Ascending aorta (tissue), 2 donors: ENCODE results near the gene SRSF5. TPM values are rescaled to one million over a fixed set of nuclear protein-coding genes. Genes with fewer than 3 reads are reported as not detected.
"Not testable (repeated sequence)": the region's sequence is repeated elsewhere in the genome, so short reads cannot be mapped to it uniquely, and the experiment has no call there.

Experiments used
- DNase-seq, 2 donors: peaks; one replicate each; pipeline ENCODE4 v3.0.0-alpha.2; 2019; ENCODE audit warnings: low spot score in 2 of 2
- H3K27ac ChIP-seq, 2 donors: fragments of 200-600 bp; sonication (generic); one replicate each; pipeline ENCODE4 v1.5.1; 2016 to 2017; ENCODE audit warnings: mild to moderate bottlenecking in 1 of 2
- H3K27me3 ChIP-seq: fragments of 200-600 bp; sonication (generic); one replicate; pipeline ENCODE4 v1.5.1; 2017
- H3K36me3 ChIP-seq, 2 donors: fragments of 200-600 bp; sonication (generic); one replicate each; pipeline ENCODE4 v1.5.1; 2016
- H3K4me1 ChIP-seq, 2 donors: fragments of 200-600 bp; sonication (generic); one replicate each; pipeline ENCODE4 v1.5.1; 2016 to 2017; ENCODE audit warnings: mild to moderate bottlenecking in 1 of 2
- H3K4me3 ChIP-seq, 2 donors: fragments of 200-600 bp; sonication (generic); one replicate each; pipeline ENCODE4 v1.5.1; 2016 to 2017; ENCODE audit warnings: mild to moderate bottlenecking in 1 of 2
- H3K9me3 ChIP-seq, 2 donors: fragments of 200-600 bp; sonication (generic); one replicate each; pipeline ENCODE4 v1.5.1; 2016
- CTCF ChIP-seq, 3 experiments: fragments of 200-600 bp in 2 of 3; fragments of 450-650 bp in 1 of 3; sonication (generic) in 2 of 3; IDR thresholded peaks; one replicate each; pipeline ENCODE4 v1.5.1; 2016 to 2019; ENCODE audit warnings: antibody characterized with exemption in 3 of 3, mild to moderate bottlenecking in 1 of 3, moderate library complexity in 1 of 3
- intact Hi-C: fragments of 100-400 bp; cut with DNase I; formaldehyde crosslinking; loops from one replicate; pipeline ENCODE4 v1.15.1; 2023
- total RNA-seq: library from RNA; depleted of rRNA; stranded (reverse); fragments of >200 nt; gene quantifications from one replicate; pipeline ENCODE4 v1.1.0, GENCODE V29; 2016

SRSF5 gene
- total RNA-seq, 1 donor from 2014 or later = 113 TPM

- Histone ChIP-seq H3K27ac (no peak overlapping the region), H3K4me3 (no peak overlapping the region), H3K27me3 (no peaks in the 10 kb centered on the region), H3K36me3 (no peaks in the 10 kb centered on the region), H3K9me3 (no peaks in the 10 kb centered on the region), H3K4me1 (no peaks in the 10 kb centered on the region)
- intact Hi-C loops = no loop called here
- no peak for DNase-seq
- TF ChIP-seq CTCF (IDR thresholded peaks at IDR 0.05) = no peak
These were observed 44.4 kb downstream of the SRSF5 start for GRCh38 chr14:69811227-69811867.

- intact Hi-C loops = no loop called here
- no peaks in the 10 kb centered on the region for H3K36me3 ChIP-seq
- no peak for DNase-seq
- no peaks in the 10 kb centered on the region for H3K4me1 ChIP-seq
- no peaks in the 10 kb centered on the region for H3K9me3 ChIP-seq
- no peak for TF ChIP-seq CTCF (IDR thresholded peaks at IDR 0.05)
- no peak overlapping the region for H3K4me3 ChIP-seq
- H3K27me3 ChIP-seq = no peaks in the 10 kb centered on the region
- no peak overlapping the region for H3K27ac ChIP-seq
These were observed 44.9 kb downstream of the SRSF5 start for GRCh38 chr14:69811868-69812252.

DNA sequence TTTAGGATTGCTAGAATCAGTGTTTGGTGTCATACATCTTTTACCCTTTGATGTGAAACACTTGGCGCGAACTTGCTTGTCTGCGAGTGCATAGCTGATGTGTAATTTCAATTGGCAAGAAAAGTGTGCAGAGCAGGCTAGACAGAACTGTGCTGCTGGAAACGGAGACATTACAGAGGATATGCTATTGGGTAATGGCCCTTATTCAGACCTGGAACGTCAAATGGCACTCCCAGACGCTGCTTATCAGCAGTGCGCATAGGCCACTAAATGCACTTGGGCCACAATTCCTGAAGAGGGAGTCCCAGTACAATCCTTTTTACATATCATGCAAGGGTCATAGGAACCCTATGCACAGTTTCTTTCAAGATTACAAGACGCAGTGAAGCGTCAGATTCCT lies 45.8 kb downstream of the SRSF5 start:
- Histone ChIP-seq H3K4me3 (no peak overlapping the region), H3K27ac (no peak overlapping the region), H3K9me3 (no peaks in the 10 kb centered on the region), H3K27me3 (no peaks in the 10 kb centered on the region), H3K4me1 (no peaks in the 10 kb centered on the region), H3K36me3 (no peaks in the 10 kb centered on the region)
- TF ChIP-seq CTCF (IDR thresholded peaks at IDR 0.05) = no peak
- no peak for DNase-seq
- intact Hi-C loops = no loop called here

DNA sequence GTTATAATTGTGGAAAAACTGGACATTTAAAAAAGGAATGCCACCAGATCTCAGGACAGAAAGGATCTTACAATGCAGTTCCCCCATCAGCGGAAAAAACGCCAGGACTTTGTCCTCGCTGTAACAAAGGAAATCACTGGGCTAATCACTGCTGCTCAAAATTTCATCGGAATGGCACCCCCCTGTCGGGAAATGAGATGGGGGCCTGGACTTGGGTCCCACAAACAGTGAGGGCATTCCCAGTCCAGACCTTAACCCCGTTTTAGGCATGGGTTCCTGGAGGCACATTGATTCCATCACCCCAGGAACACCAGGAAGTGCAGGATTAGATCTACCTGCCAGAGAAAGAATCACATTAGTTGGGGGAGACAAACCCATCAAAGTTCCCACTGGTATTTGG lies 46.4 kb downstream of the SRSF5 start:
- H3K4me1 ChIP-seq, H3K36me3 ChIP-seq, H3K27me3 ChIP-seq, H3K27ac ChIP-seq, H3K9me3 ChIP-seq, intact Hi-C loops, H3K4me3 ChIP-seq, DNase-seq: not testable (repeated sequence)

DNA sequence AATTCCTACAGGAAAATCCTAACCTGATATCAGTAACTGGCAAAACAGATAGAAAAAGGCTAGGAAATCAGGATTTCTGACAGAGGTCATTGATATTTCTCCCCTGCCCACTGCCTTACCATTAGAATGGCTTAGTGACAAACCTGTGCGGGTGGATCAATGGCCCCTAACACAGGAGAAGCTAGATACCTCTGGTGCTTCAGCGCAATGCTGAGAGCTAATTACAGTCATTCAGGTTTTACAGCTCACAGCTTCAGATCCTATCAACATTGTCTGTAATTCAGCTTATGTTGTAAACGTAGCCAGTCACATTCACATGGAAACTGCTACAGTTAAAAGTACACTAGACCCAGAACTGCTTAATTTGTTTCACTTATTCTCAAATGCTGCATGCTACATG lies 47.5 kb downstream of the SRSF5 start:
- H3K27me3 ChIP-seq = no peaks in the 10 kb centered on the region
- H3K9me3 ChIP-seq = no peaks in the 10 kb centered on the region
- H3K27ac ChIP-seq = no peak overlapping the region
- H3K4me1 ChIP-seq = no peaks in the 10 kb centered on the region
- H3K36me3 ChIP-seq = no peaks in the 10 kb centered on the region
- TF ChIP-seq CTCF (IDR thresholded peaks at IDR 0.05) = no peak
- H3K4me3 ChIP-seq = no peak overlapping the region
- no peak for DNase-seq
- intact Hi-C loops = no loop called here

GRCh38 chr14:69815556-69815955 lies 48.6 kb downstream of the SRSF5 start:
- Histone ChIP-seq H3K4me1 (no peaks in the 10 kb centered on the region), H3K27ac (no peak overlapping the region), H3K4me3 (no peak overlapping the region), H3K36me3 (no peaks in the 10 kb centered on the region), H3K9me3 (no peaks in the 10 kb centered on the region), H3K27me3 (no peaks in the 10 kb centered on the region)
- no peak for TF ChIP-seq CTCF (IDR thresholded peaks at IDR 0.05)
- no peak for DNase-seq
- intact Hi-C loops = loop anchor here (5.0 kb wide), 2 partner anchors 257 to 897 kb away; no protein-coding TSS in a partner anchor
